T-helper 1 cell treated with Interleukin-12 subunit alpha and Interleukin-12 subunit beta and Interleukin-4 antibody, amounts not matched to agents 30 μg/mL and 1 μg/mL, for 36 hours (primary cell): ENCODE results near the gene CMIP.
"Not testable (repeated sequence)": the region's sequence is repeated elsewhere in the genome, so short reads cannot be mapped to it uniquely, and the experiment has no call there.

Experiments used
- H3K27ac Mint-ChIP-seq: one replicate; pipeline ENCODE4 v1.8.0; 2021; ENCODE audit warnings: mild to moderate bottlenecking, mixed read lengths
- H3K27me3 Mint-ChIP-seq: one replicate; pipeline ENCODE4 v1.8.0; 2021; ENCODE audit warnings: low read depth, mixed read lengths
- H3K36me3 Mint-ChIP-seq: one replicate; pipeline ENCODE4 v1.8.0; 2021; ENCODE audit warnings: low read depth, mixed read lengths
- H3K4me1 Mint-ChIP-seq: one replicate; pipeline ENCODE4 v1.8.0; 2021; ENCODE audit warnings: low read depth, mixed read lengths
- H3K4me3 Mint-ChIP-seq: one replicate; pipeline ENCODE4 v1.8.0; 2021; ENCODE audit warnings: mild to moderate bottlenecking, moderate library complexity, mixed read lengths
- H3K9me3 Mint-ChIP-seq: one replicate; pipeline ENCODE4 v1.8.0; 2021; ENCODE audit warnings: mixed read lengths

CMIP gene

GRCh38 chr16:81520151-81520470 is 75.5 kb downstream of the CMIP start:
- Mint-ChIP-seq H3K27ac (peak overlapping the region; percentile 91), H3K9me3 (no peaks in the 10 kb centered on the region), H3K4me3 (peak overlapping the region; percentile 60), H3K36me3 (peaks cover 21% of the 10 kb centered on the region), H3K4me1 (peaks cover 48% of the 10 kb centered on the region), H3K27me3 (no peaks in the 10 kb centered on the region)

- H3K36me3 Mint-ChIP-seq, result peaks cover 24% of the 10 kb centered on the region
- H3K4me1 Mint-ChIP-seq, result peaks cover 51% of the 10 kb centered on the region
- H3K9me3 Mint-ChIP-seq, result no peaks in the 10 kb centered on the region
- H3K4me3 Mint-ChIP-seq, result peak overlapping the region; percentile 60
- H3K27ac Mint-ChIP-seq, result peak overlapping the region; percentile 91
- H3K27me3 Mint-ChIP-seq, result no peaks in the 10 kb centered on the region
These were observed 76.0 kb downstream of the CMIP start for GRCh38 chr16:81520560-81521135.

GRCh38 chr16:81521141-81521626 is 76.6 kb downstream of the CMIP start:
- H3K4me3 Mint-ChIP-seq, result peak overlapping the region; percentile 60
- peaks cover 52% of the 10 kb centered on the region for H3K4me1 Mint-ChIP-seq
- peak overlapping the region; percentile 91 for H3K27ac Mint-ChIP-seq
- H3K36me3 Mint-ChIP-seq, result peaks cover 23% of the 10 kb centered on the region
- H3K9me3 Mint-ChIP-seq, result no peaks in the 10 kb centered on the region
- no peaks in the 10 kb centered on the region for H3K27me3 Mint-ChIP-seq

- peaks cover 21% of the 10 kb centered on the region for H3K36me3 Mint-ChIP-seq
- H3K27ac Mint-ChIP-seq, result peak overlapping the region; percentile 91
- no peaks in the 10 kb centered on the region for H3K27me3 Mint-ChIP-seq
- peak overlapping the region; percentile 14 for H3K4me3 Mint-ChIP-seq
- H3K4me1 Mint-ChIP-seq, result peaks cover 57% of the 10 kb centered on the region
- no peaks in the 10 kb centered on the region for H3K9me3 Mint-ChIP-seq
These were observed 77.6 kb downstream of the CMIP start for GRCh38 chr16:81522108-81522701.

GRCh38 chr16:81522851-81523250 is 78.2 kb downstream of the CMIP start:
- not testable (repeated sequence) for H3K27me3 Mint-ChIP-seq, H3K9me3 Mint-ChIP-seq
- Mint-ChIP-seq H3K27ac (peak overlapping the region; percentile 91), H3K4me3 (peak overlapping the region; percentile 14), H3K36me3 (peaks cover 23% of the 10 kb centered on the region), H3K4me1 (peaks cover 57% of the 10 kb centered on the region)

- Mint-ChIP-seq H3K27me3 (no peaks in the 10 kb centered on the region), H3K4me1 (peaks cover 62% of the 10 kb centered on the region), H3K36me3 (peaks cover 23% of the 10 kb centered on the region), H3K27ac (peak overlapping the region; percentile 68), H3K9me3 (no peaks in the 10 kb centered on the region), H3K4me3 (peak overlapping the region; percentile 14)
These were observed 78.9 kb downstream of the CMIP start for GRCh38 chr16:81523387-81524115.

GRCh38 chr16:81524382-81524781 is 79.8 kb downstream of the CMIP start:
- Mint-ChIP-seq H3K27me3 (no peaks in the 10 kb centered on the region), H3K4me1 (peaks cover 67% of the 10 kb centered on the region), H3K4me3 (no peak overlapping the region), H3K27ac (peak overlapping the region; percentile 68), H3K36me3 (peaks cover 23% of the 10 kb centered on the region), H3K9me3 (no peaks in the 10 kb centered on the region)

GRCh38 chr16:81524885-81525284 is 80.3 kb downstream of the CMIP start:
- H3K36me3 Mint-ChIP-seq, result peaks cover 22% of the 10 kb centered on the region
- peaks cover 63% of the 10 kb centered on the region for H3K4me1 Mint-ChIP-seq
- H3K27ac Mint-ChIP-seq, result peak overlapping the region; percentile 68
- not testable (repeated sequence) for H3K4me3 Mint-ChIP-seq, H3K9me3 Mint-ChIP-seq, H3K27me3 Mint-ChIP-seq

- Mint-ChIP-seq H3K27me3 (no peaks in the 10 kb centered on the region), H3K4me1 (peaks cover 54% of the 10 kb centered on the region), H3K27ac (no peak overlapping the region), H3K9me3 (no peaks in the 10 kb centered on the region), H3K4me3 (no peak overlapping the region), H3K36me3 (peaks cover 17% of the 10 kb centered on the region)
These were observed 81.6 kb downstream of the CMIP start for GRCh38 chr16:81526199-81526598.

- peaks cover 17% of the 10 kb centered on the region for H3K36me3 Mint-ChIP-seq
- peak overlapping the region; percentile 1 for H3K27ac Mint-ChIP-seq
- H3K9me3 Mint-ChIP-seq, result no peaks in the 10 kb centered on the region
- no peaks in the 10 kb centered on the region for H3K27me3 Mint-ChIP-seq
- no peak overlapping the region for H3K4me3 Mint-ChIP-seq
- peaks cover 47% of the 10 kb centered on the region for H3K4me1 Mint-ChIP-seq
These were observed 82.3 kb downstream of the CMIP start for GRCh38 chr16:81526935-81527334.

- no peak overlapping the region for H3K4me3 Mint-ChIP-seq
- H3K9me3 Mint-ChIP-seq, result no peaks in the 10 kb centered on the region
- H3K27me3 Mint-ChIP-seq, result no peaks in the 10 kb centered on the region
- H3K4me1 Mint-ChIP-seq, result peaks cover 41% of the 10 kb centered on the region
- H3K36me3 Mint-ChIP-seq, result peaks cover 17% of the 10 kb centered on the region
- no peak overlapping the region for H3K27ac Mint-ChIP-seq
These were observed 83.0 kb downstream of the CMIP start for GRCh38 chr16:81527477-81528178.

- Mint-ChIP-seq H3K36me3 (peaks cover 15% of the 10 kb centered on the region), H3K4me3 (no peak overlapping the region), H3K9me3 (no peaks in the 10 kb centered on the region), H3K27ac (no peak overlapping the region), H3K27me3 (no peaks in the 10 kb centered on the region), H3K4me1 (peaks cover 40% of the 10 kb centered on the region)
These were observed 83.6 kb downstream of the CMIP start for GRCh38 chr16:81528256-81528655.

- H3K27ac Mint-ChIP-seq, result no peak overlapping the region
- peaks cover 28% of the 10 kb centered on the region for H3K4me1 Mint-ChIP-seq
- no peaks in the 10 kb centered on the region for H3K9me3 Mint-ChIP-seq
- no peak overlapping the region for H3K4me3 Mint-ChIP-seq
- peaks cover 9% of the 10 kb centered on the region for H3K36me3 Mint-ChIP-seq
- H3K27me3 Mint-ChIP-seq, result no peaks in the 10 kb centered on the region
These were observed 85.7 kb downstream of the CMIP start for GRCh38 chr16:81530296-81530721.

GRCh38 chr16:81530814-81531213 is 86.2 kb downstream of the CMIP start:
- no peaks in the 10 kb centered on the region for H3K9me3 Mint-ChIP-seq
- peaks cover 25% of the 10 kb centered on the region for H3K4me1 Mint-ChIP-seq
- no peak overlapping the region for H3K4me3 Mint-ChIP-seq
- no peaks in the 10 kb centered on the region for H3K27me3 Mint-ChIP-seq
- peaks cover 6% of the 10 kb centered on the region for H3K36me3 Mint-ChIP-seq
- no peak overlapping the region for H3K27ac Mint-ChIP-seq
